Left colon (tissue), 2 donors: ENCODE data around the gene SETD2. TPM values are rescaled to one million over a fixed set of nuclear protein-coding genes. Genes with fewer than 3 reads are reported as not detected.
"Not testable (repeated sequence)": the region's sequence is repeated elsewhere in the genome, so short reads cannot be mapped to it uniquely, and the experiment has no call there.

ENCODE experiments used
- ATAC-seq: fragments of 200-7000 bp; cut with Tn5 transposase; one replicate; pipeline ENCODE4 v1.9.1; 2020; ENCODE audit warnings: mild to moderate bottlenecking, moderate library complexity
- DNase-seq, 2 donors: peaks; one replicate each; pipeline ENCODE4 v3.0.0-alpha.2; 2020
- intact Hi-C, 2 donors: fragments of 100-400 bp; cut with DNase I in 1 of 2; cut with micrococcal nuclease in 1 of 2; formaldehyde crosslinking; loops; one replicate each; pipeline versions ENCODE4 v1.11.2 to v1.14.0; 2022; cut with DNase I, micrococcal nuclease
- total RNA-seq, 2 donors: library from RNA; stranded (reverse); fragmentation: NEBNext Ultra II Directional; extraction: Animal tissue kit (Norgen Biotek cat#: 25700); gene quantifications; one replicate each; pipeline ENCODE4 v1.2.1, GENCODE V29; 2021
- donor health status: DM: no; HTN: no; CAD: no.
- donor health status: DM: yes; HTN: yes; CAD: no.

The SETD2 gene
- total RNA-seq, 2 donors from 2014 or later, result 45.3 to 49.1 TPM

DNA sequence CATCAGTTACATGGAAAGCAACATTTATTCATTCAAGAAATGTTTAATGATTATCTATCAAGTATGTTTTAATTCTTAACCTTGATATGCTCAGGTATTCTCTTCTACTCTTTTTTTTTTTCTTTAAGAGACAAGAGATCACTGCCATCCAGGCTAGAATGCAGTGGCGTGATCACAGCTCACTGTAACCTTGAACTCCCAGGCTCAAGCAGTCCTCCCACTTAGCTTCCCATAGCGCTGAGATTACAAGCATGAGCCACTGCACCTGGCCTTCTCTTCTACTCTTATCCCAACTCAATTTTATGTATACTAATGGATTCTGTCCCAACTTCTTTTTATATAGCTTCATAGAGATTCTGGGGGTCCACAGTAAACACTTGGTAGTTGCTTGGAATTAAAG lies 50.9 kb downstream of the SETD2 start:
- intact Hi-C loops, result no loop called here
- no peak for DNase-seq
- ATAC-seq, result no peak

DNA sequence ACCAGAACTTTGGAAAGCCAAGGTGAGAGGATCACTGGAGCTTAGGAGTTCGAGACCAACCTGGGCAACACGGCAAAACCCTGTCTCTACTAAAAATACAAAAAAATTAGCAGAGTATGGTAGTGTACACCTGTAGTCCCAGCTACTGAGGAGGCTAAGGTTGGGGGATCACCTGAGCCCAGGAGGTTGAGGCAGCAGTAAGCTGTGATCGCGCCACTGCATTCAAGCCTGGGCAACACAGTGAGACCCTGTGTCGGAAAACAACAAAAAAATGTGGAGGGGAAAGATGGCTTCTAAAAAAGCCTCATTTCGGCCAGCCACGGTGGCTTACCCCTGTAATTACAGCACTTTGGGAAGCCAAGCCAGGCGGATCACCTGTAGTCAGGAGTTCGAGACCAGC lies 54.5 kb downstream of the SETD2 start:
- intact Hi-C loops, result no loop called here
- no peak for DNase-seq
- ATAC-seq, result no peak

DNA sequence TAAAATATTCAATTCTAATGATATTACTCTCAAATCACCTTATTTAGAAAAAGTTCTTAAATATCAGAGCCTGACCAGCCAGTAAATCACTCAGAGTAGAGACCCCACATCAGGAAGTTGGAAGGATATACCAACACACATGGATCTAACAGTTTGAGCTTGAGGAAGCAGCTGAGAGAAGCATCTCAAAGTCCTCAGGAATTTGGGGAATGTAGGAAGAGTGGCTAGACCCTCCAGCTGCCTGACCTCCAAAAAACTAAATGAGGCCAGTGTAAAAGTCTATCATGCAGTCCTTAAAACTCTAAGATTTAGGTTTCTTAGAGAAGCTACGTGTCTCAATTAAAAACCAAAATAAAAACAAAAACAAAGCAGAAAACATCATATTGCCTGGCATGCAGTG lies 55.4 kb downstream of the SETD2 start:
- DNase-seq (no peak), ATAC-seq (no peak)
- intact Hi-C loops, result no loop called here

DNA sequence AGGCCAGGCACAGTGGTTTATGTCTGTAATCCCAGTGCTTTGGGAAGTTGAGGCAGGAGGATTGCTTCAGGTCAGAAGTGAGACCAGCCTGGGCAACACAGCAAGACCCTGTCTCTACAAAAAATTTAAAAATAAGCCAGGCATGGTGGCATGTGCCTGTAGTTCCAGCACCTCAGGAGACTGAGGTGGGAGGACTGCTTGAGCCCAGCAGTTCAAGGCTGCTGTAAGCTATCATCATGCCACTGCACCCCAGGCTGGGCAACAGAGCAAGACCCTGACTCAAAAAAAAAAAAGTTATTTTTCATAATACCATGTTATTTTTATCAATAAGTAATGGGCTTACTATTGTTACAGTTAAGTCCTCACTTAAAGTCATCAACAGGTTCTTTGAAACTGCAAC lies 59.7 kb downstream of the SETD2 start:
- intact Hi-C loops, result no loop called here
- no peak for DNase-seq
- no peak for ATAC-seq

DNA sequence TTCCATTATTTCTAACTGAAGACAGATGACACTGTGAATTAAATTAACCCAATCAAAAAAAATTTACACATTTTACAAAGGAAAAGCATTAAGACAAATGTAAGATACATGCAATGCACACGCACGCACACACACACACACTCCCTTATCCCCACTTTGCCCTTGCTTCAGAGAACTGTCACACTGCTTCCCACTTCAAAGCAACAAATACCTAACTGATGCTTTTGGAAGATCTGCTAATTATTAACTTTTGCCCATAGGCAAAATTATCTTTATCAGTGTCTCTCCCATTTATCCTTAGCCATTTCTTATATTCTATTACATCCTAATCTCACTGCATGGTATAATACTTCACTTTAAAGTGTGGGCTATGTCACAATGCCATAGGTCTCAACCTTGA lies 60.3 kb downstream of the SETD2 start:
- DNase-seq (no peak), ATAC-seq (no peak)

DNA sequence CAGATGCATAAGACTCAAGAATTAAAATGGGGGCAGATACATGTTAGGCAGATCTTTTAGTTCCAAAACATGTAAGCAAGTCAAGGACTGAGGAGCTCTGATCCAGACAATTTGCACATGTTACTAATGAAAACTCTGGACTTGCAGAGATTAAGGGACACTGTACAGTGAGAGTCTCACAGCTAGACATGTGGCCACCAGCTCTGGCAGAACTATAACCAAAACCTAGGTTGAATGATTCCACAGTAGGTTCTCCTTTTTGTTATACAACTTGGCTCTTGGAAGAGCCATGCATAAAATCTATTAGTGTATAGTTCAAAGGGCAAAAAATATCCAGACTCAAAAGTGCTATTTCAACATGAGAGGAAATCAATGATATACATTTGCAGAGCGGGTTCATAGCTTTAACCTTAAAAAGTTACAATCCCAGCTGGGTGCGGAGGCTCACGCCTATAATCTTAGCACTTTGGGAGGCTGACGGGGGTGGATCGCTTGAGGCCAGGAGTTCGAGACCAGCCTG lies 61.8 kb downstream of the SETD2 start:
- intact Hi-C loops, result no loop called here
- DNase-seq, result no peak
- ATAC-seq, result peak; percentile 11

More for the DNA sequence above, 60.3 kb downstream of the SETD2 start:
- intact Hi-C loops, result no loop called here

DNA sequence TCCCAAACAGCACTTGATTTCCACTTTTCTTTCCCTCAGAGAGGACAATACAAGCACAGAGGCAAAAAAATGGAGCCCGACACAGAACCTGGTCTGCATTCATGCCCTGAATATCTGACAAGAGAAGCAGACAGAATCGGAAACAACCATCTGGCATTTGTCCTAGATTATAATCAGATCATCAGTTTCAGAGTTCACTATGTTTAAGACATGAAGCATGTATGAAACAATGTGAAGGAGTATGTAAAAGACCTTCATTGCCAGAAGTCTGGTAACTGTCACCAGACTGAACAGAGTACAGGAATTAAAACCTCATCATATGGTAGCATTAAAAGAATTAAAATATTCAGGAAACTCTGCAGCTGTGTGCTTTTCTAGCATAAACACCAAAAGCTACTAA lies 65.0 kb downstream of the SETD2 start:
- DNase-seq (no peak), ATAC-seq (no peak)
- intact Hi-C loops, result no loop called here

DNA sequence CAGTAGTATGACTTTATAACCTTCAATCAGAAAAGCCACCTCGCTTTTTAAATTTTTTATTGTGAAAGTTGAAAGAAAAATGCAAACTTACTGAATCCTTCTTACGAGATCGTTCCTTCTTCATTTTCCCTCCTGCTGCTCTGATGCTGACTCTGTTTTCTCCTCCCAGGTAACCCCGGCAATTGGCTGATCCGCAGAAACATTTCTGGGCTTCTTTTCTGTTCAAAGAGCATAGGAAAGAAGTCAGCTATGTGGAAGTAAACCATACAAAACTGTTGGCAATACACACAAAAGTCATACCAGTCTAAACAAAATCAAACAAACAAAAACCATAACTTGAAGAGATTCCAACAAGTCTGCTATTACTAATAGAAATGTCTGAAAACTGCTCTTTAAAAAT lies 66.0 kb downstream of the SETD2 start:
- no peak for DNase-seq
- ATAC-seq, result no peak
- intact Hi-C loops, result no loop called here

DNA sequence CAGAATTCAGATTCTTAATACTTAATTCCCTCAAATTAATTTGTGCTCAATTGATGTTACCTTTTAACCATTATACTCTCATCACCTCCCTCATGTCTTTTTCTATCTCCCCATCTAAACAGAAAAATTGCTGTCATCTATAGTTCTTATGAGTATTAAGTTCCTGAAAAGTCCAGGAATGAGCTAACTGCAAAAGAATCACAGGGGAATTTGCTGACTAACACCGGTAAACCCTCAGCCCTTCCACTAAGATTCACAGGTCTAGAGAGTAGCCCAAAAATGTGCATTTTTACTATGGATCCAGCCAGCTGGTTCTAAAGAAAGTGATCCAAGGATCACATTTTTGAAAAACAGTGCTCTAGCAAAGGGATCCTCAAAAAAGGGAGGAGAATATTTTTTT lies 67.0 kb downstream of the SETD2 start:
- DNase-seq (no peak), ATAC-seq (no peak)
- intact Hi-C loops, result no loop called here

DNA sequence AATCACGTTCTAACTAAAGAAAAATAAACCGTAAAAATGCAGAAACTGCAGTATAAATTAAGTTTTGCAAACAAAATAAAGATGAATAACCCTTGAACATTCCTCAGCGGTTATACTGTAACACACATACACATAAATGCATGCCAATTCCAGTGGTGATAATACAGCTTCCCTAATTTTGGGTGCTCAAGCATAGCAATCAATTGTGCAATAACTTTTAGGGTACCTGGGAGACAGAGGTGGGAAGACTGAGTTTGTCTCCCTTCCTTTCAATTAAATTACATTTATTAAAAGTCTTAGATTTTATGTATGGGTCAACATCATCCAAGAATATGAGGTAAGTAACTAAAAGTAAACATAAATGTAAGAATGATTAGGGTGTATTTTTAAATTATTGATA lies 71.8 kb downstream of the SETD2 start:
- no peak for ATAC-seq
- intact Hi-C loops, result no loop called here
- no peak for DNase-seq

DNA sequence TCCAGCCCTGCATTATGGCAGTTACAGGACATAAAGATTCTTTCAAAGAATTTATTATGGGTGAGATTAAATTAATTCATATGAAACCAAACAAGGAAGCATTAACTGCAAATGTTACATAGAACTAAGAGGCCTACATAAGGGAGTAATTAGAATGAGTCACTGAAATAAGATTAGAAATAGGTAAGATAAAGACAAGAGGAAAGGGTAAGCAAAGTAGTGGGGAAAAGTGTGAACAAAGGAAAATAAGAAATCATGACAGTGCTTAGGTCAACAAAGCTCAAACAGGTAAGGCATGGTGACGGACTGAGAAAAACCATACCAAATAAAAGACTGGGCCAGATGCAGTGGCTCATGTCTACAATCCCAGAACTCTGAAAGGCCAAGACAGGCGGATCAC lies 74.3 kb downstream of the SETD2 start:
- intact Hi-C loops, result no loop called here
- ATAC-seq (no peak), DNase-seq (no peak)

DNA sequence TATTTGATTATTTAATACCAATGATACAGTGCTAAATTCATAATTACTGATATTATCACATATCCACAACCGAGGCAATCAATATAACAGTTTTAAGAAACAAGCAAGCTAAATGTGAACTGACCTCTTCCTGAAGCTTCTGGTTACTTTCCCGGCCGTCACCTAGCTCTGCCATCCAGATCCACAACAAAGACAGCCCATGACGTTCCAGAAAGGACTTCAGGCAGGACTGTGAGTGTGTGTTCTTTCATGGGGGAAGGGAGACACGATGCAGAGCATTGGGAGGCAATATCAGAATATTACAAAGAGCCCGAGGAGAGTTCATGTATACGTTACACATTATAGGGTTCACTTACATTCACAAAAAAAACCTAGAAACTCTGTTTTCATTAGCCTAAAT lies 77.8 kb downstream of the SETD2 start:
- no peak for ATAC-seq
- intact Hi-C loops, result no loop called here
- no peak for DNase-seq

DNA sequence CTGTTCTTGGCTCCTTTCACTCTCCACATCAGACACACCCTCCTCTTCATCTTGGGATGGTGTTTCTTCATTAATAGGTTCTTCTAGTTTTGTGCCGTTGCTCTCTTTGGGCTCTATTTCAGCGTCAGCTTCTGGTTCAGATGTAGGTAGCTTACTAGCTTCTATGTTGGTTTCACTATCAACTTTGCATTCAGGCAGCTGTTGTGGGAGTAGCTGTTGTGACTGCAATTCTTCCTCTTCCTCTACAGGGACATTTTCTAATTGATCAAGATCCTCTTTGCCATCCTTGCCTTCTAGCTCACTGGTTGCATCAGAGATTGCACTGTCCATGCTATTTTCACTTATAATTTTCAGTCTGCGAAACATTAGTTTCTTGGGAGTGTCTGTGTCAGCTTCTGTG lies 80.1 kb downstream of the SETD2 start:
- no peak for ATAC-seq
- intact Hi-C loops, result no loop called here

DNA sequence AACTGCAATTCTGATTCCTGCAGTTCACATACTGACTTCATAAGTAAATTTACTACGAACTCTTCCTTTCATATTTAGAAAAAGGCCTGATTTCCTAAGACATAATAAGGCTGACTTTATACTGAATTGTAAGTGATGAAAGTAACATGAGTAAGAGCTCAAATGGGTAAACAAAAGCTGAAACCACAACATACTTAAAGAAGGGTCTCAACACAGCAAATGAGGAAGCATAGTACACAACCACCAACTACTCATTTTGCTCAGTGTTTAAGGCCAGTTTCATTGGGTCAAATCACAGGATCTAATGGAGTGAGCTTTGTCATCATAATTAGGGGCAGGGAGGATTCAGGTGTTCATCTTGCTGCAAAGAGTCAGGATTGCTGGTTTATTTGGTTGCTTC lies 81.4 kb downstream of the SETD2 start:
- ATAC-seq (no peak), DNase-seq (no peak)
- intact Hi-C loops, result no loop called here

More for the DNA sequence above, 80.1 kb downstream of the SETD2 start:
- DNase-seq, result no peak

DNA sequence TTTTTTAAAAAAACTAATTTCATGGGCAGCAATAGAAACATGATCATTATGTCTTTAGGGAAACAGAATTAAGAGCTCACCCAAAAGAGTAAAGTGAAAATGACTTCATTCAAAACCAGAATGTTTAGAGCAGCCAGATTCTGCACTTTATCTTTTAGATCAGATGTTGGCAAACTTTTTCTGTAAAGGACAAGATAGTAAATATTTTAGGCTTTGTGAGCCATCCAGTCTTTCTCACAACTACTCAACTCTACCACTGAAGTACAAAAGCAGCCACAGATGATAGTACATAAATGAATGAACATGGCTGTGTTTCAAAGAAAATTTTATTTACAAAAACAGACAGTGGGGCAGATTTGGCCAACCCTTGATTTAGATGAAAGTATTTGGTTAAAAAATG lies 84.5 kb downstream of the SETD2 start:
- DNase-seq (no peak), ATAC-seq (no peak)
- intact Hi-C loops, result no loop called here

DNA sequence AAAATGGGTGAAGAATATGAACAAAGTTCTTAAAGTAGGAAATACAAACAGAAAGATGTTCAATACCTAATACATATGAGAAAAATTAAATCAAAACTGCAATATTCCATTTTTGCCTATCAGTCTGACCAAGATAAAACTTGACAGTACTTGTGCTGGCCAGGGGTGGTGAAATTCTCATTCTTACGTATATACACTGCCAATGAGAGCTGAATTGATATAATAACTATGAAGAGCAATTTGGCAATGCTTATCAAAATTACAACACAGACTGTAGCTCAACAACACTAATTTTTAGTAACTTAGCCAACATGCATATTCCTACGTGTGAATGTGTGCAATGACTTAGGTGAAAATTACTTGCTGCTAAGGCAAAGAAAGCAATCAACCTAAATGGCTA lies 90.2 kb downstream of the SETD2 start:
- intact Hi-C loops, result no loop called here
- ATAC-seq (no peak), DNase-seq (no peak)

DNA sequence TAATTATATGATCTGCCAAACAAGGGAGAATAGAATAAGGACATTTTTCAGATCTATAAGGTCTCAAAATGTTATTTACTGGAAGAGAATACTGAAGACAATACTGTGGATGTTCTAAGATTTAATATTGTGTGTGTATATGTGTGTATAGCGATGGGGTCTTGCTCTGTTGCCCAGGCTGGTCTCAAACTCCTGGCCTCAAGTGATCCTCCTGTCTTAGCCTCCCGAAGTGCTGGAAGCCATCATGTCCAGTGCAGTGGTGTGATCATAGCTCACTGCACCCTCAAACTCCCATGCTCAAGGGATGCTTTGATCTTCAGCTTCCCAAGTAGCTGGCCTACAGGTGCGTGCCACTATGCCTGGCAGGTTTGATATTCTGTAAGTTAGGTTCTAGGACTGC lies 93.1 kb downstream of the SETD2 start:
- DNase-seq (no peak), ATAC-seq (no peak)
- intact Hi-C loops, result no loop called here

DNA sequence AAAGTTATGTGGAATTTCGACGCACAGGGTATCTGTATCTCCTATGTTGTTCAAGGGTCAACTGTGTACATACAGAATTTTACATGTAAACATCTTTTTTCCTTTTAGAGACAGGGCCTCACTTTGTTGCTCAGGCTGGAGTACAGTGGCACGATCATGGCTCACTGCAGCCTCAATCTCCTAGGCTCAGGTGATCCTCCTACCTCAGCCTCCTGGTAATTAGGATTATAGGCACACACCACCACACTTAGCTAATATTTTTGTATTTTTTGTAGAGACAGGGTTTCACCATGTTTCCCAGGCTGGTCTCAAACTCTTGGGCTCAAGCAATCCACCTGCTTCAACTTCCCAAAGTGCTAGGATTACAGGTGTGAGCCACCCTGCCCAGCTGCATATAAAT lies 97.7 kb downstream of the SETD2 start:
- DNase-seq, ATAC-seq, intact Hi-C loops: not testable (repeated sequence)

DNA sequence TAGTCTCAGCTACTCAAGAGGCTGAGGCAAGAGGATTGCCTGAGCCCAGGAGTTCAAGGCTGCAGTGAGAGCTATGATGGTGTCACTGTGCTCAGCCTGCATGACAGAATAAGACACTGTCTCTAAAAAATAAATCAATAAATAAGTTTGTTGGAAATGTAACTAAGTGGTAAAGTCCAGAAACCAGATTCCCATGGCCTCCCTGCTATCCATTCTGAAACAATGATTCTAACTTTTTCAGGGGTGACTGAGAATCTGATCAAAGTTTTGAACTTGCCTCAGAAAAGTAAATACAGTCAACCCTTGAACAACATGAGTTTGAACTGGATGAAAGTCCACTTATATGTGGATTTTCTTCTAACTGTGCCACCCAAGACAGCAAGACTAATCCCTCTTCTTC lies 98.2 kb downstream of the SETD2 start:
- intact Hi-C loops, result no loop called here
- no peak for ATAC-seq
- DNase-seq, result no peak

DNA sequence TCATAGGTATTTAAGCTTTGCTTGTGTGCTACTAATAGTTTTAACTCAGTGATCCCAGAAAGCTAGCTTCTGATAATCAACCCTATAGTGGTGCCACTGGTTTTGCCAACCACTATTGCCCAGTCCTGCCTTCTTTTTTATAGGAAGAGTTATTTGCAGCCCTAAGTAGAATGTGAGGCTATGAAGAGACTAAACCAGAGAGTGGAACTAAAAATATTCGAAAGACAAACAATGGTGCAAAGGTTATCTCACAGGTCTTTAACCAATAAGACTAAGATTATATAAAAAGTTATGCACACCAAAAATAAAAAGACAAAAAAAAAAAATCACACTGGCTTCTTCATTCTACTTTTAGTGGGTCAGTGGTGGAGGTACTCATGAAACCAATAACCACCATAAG lies 98.9 kb downstream of the SETD2 start:
- DNase-seq (no peak), ATAC-seq (no peak)
- intact Hi-C loops, result no loop called here

DNA sequence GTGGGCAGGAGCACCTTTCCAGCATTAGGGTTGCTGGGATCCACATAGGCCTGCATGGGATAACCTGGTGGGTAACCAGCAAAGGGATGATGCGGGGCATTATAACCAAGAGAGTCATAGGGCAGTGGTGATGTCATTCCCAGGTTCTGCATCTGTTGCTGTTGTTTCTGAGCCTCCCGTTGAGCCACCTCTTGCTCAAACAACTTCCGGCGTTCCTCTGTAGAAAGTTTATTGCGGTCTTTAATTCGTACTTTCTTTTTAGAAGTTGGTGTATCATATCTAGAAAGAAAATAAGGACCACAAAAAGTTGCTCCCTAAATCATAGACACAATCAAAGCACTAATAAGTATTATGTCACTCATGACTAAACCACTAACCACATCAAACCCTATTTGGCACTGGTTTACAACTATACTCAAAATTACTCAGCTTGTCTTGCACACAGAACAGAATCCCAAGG lies 106.7 kb downstream of the SETD2 start:
- intact Hi-C loops, result no loop called here
- ATAC-seq, result no peak
- DNase-seq, result no peak

DNA sequence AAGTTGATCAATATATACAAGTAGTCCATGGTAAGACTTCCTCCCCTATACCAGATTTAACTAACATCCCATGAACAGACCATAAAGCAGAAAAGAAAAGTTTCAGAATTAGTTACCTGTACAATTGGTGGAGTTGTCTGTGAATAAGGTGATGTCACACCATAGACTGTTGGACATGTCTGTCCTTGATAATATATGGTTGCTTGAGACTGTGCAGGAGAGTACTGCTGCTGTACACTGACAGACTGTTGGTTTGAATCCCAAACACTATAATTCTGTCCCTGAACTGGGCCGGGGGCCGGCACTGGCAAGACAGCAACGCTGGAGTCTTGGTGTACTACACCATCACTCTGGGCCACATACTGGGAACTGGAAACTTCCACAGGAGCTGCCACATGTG lies 107.2 kb downstream of the SETD2 start:
- DNase-seq, result no peak
- intact Hi-C loops, result no loop called here
- no peak for ATAC-seq
